ENCODE measurements around the gene CCR7. TPM values are rescaled to one million over a fixed set of nuclear protein-coding genes. Genes with fewer than 3 reads are reported as not detected.

The CCR7 gene
- total RNA-seq, 1 experiment from 2014 or later, result 0.30 TPM

DNA sequence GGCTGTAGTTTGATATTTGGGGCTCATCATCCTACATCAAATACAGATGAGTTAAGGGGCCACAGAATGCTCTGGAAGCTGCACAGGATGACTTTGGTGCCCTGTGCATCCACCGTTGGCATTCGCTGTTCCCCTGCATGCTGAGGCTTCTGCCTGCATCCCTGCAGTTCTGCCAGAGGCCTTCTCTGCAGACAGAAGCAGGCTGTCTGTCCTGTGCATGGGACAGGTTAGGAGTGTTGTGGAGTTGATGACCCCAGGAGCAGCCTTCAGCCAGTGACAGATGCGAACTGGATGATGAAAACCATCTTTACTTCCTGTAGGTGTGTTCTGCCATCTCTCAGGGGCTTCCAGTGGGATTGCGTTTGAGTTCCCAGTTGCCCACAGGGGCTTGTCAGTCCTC is 50.3 kb downstream of the CCR7 start:
- intact Hi-C loops (cut with micrococcal nuclease; ENCODE audit: unreplicated experiment), result no loop called here
- H3K9me3 ChIP-seq (ENCODE audit: low read depth, low read length, poor library complexity, severe bottlenecking), result no peaks in the 10 kb centered on the region
- ChIA-PET POLR2A (ENCODE audit: low non-redundant PET) (no interaction called here), CTCF (no interaction called here)
- H3K4me1 ChIP-seq (ENCODE audit: insufficient read depth, low read length, poor library complexity, severe bottlenecking), result no peaks in the 10 kb centered on the region
- no peak overlapping the region for H3K4me3 ChIP-seq (ENCODE audit: low read depth, low read length, poor library complexity, severe bottlenecking)
- H3K27ac ChIP-seq (ENCODE audit: low read depth, low read length, poor library complexity, severe bottlenecking), result no peak overlapping the region
- TF ChIP-seq EZH2 (IDR thresholded peaks at IDR 0.05; ENCODE audit: borderline replicate concordance, low read depth, low read length, poor library complexity, severe bottlenecking) (no peak), CTCF (conservative IDR thresholded peaks at IDR 0.05; ENCODE audit: low read depth, low read length) (no peak)
- H3K36me3 ChIP-seq (ENCODE audit: insufficient read depth, low read length, poor library complexity, severe bottlenecking), result no peaks in the 10 kb centered on the region
- H3K27me3 ChIP-seq (replicated peaks; ENCODE audit: insufficient read depth, low read depth, low read length, poor library complexity), result no peaks in the 10 kb centered on the region
- DNase-seq (ENCODE audit: low spot score), result no peak
- BruUV-seq (replicated peaks), result no TSS peak

- H3K27me3 ChIP-seq (replicated peaks; ENCODE audit: insufficient read depth, low read depth, low read length, poor library complexity), result no peaks in the 10 kb centered on the region
- no peak overlapping the region for H3K27ac ChIP-seq (ENCODE audit: low read depth, low read length, poor library complexity, severe bottlenecking)
- H3K4me3 ChIP-seq (ENCODE audit: low read depth, low read length, poor library complexity, severe bottlenecking), result no peak overlapping the region
- POLR2A ChIA-PET (ENCODE audit: low non-redundant PET), result no interaction called here
- no peaks in the 10 kb centered on the region for H3K9me3 ChIP-seq (ENCODE audit: low read depth, low read length, poor library complexity, severe bottlenecking)
- BruUV-seq (replicated peaks), result no TSS peak
- no peak for TF ChIP-seq CTCF (conservative IDR thresholded peaks at IDR 0.05; ENCODE audit: low read depth, low read length)
- TF ChIP-seq EZH2 (IDR thresholded peaks at IDR 0.05; ENCODE audit: borderline replicate concordance, low read depth, low read length, poor library complexity, severe bottlenecking), result no peak
- intact Hi-C loops (cut with micrococcal nuclease; ENCODE audit: unreplicated experiment), result no loop called here
- no peaks in the 10 kb centered on the region for H3K36me3 ChIP-seq (ENCODE audit: insufficient read depth, low read length, poor library complexity, severe bottlenecking)
- CTCF ChIA-PET, result no interaction called here
- H3K4me1 ChIP-seq (ENCODE audit: insufficient read depth, low read length, poor library complexity, severe bottlenecking), result no peaks in the 10 kb centered on the region
- DNase-seq (ENCODE audit: low spot score), result no peak
These were observed 51.0 kb downstream of the CCR7 start for GRCh38 chr17:40514013-40514875.

GRCh38 chr17:40511667-40512220 is 53.5 kb downstream of the CCR7 start:
- TF ChIP-seq EZH2 (IDR thresholded peaks at IDR 0.05; ENCODE audit: borderline replicate concordance, low read depth, low read length, poor library complexity, severe bottlenecking) (no peak), CTCF (conservative IDR thresholded peaks at IDR 0.05; ENCODE audit: low read depth, low read length) (no peak)
- ChIA-PET POLR2A (ENCODE audit: low non-redundant PET) (no interaction called here), CTCF (no interaction called here)
- BruUV-seq (replicated peaks), result no TSS peak
- Histone ChIP-seq H3K4me1 (ENCODE audit: insufficient read depth, low read length, poor library complexity, severe bottlenecking) (no peaks in the 10 kb centered on the region), H3K36me3 (ENCODE audit: insufficient read depth, low read length, poor library complexity, severe bottlenecking) (no peaks in the 10 kb centered on the region), H3K9me3 (ENCODE audit: low read depth, low read length, poor library complexity, severe bottlenecking) (no peaks in the 10 kb centered on the region), H3K27ac (ENCODE audit: low read depth, low read length, poor library complexity, severe bottlenecking) (no peak overlapping the region), H3K4me3 (ENCODE audit: low read depth, low read length, poor library complexity, severe bottlenecking) (no peak overlapping the region), H3K27me3 (replicated peaks; ENCODE audit: insufficient read depth, low read depth, low read length, poor library complexity) (no peaks in the 10 kb centered on the region)
- no peak for DNase-seq (ENCODE audit: low spot score)
- intact Hi-C loops (cut with micrococcal nuclease; ENCODE audit: unreplicated experiment), result no loop called here
